Measurements from ENCODE around the gene RFX3.

DNA sequence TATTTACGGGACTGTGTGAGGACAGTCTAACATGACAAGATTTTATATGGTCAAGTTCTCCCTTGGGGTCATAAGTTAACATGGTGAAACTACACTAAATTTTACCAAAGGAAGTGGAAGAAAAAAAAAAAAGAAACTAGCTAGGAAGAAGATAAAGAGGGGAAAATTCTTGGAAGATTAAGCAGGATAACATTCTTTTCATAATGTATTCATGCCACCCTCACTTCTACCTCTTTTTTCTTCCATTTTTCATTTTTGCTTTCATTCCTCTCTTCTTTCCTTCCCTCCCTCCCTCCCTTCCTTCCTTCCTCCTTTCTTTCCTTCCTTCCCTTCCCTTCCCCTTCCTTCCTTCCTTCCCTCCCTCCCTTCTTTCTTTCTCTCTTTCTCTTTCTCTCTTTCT lies 254.6 kb downstream of the RFX3 start:
- TF ChIP-seq, protein P1, sequence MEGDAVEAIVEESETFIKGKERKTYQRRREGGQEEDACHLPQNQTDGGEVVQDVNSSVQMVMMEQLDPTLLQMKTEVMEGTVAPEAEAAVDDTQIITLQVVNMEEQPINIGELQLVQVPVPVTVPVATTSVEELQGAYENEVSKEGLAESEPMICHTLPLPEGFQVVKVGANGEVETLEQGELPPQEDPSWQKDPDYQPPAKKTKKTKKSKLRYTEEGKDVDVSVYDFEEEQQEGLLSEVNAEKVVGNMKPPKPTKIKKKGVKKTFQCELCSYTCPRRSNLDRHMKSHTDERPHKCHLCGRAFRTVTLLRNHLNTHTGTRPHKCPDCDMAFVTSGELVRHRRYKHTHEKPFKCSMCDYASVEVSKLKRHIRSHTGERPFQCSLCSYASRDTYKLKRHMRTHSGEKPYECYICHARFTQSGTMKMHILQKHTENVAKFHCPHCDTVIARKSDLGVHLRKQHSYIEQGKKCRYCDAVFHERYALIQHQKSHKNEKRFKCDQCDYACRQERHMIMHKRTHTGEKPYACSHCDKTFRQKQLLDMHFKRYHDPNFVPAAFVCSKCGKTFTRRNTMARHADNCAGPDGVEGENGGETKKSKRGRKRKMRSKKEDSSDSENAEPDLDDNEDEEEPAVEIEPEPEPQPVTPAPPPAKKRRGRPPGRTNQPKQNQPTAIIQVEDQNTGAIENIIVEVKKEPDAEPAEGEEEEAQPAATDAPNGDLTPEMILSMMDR (IDR thresholded peaks at IDR 0.05; ENCODE audit: low read length), result no peak
- no peak for TF ChIP-seq EZH2 (IDR thresholded peaks at IDR 0.05; ENCODE audit: borderline replicate concordance, low read length)

Measured in OCI-LY1 (cell line).